Naive thymus-derived CD4-positive, alpha-beta T cell (primary cell): Measurements from ENCODE around the gene LRRC8D. TPM values are rescaled to one million over a fixed set of nuclear protein-coding genes. Genes with fewer than 3 reads are reported as not detected.
"Not testable (repeated sequence)": the region's sequence is repeated elsewhere in the genome, so short reads cannot be mapped to it uniquely, and the experiment has no call there.

Experiments
- ATAC-seq: fragments of 150-1000 bp; cut with Tn5 transposase; 2 replicates; pipeline ENCODE4 v1.10.0; 2021; ENCODE audit warnings: mild to moderate bottlenecking, moderate library complexity
- CTCF ChIA-PET: fragments of 350-600 bp; sonication (Branson Sonifier 250); formaldehyde crosslinking; loops from one replicate; lab custom pipeline; 2021; ENCODE audit warnings: antibody characterized with exemption; lab: Charles Lee
- POLR2A ChIA-PET: fragments of 350-600 bp; sonication (Branson Sonifier 250); formaldehyde crosslinking; loops from one replicate; lab custom pipeline; 2021; ENCODE audit warnings: antibody characterized with exemption, inconsistent platforms; lab: Charles Lee
- DNase-seq, 9 donors: peaks; one replicate each; pipeline versions ENCODE4 v3.0.0 to v3.0.0-alpha.2; 2020 to 2022; ENCODE audit warnings: mixed read lengths in 1 of 9
- H3K27ac ChIP-seq: one replicate; pipeline ENCODE4 v1.7.0; 2013; ENCODE audit warnings: mild to moderate bottlenecking, low read depth, low read length, moderate library complexity
- H3K27me3 ChIP-seq, 2 donors: one replicate each; pipeline ENCODE4 v1.7.0; 2013; ENCODE audit warnings: low read length in 2 of 2, mild to moderate bottlenecking in 2 of 2, moderate library complexity in 2 of 2; ENCODE audit not compliant: control insufficient read depth in 2 of 2, insufficient read depth in 2 of 2
- H3K36me3 ChIP-seq, 3 experiments: 1 replicate in 2 of 3; 2 replicates in 1 of 3; pipeline ENCODE4 v1.7.0; 2013; ENCODE audit warnings: low read length in 3 of 3, mild to moderate bottlenecking in 3 of 3, moderate library complexity in 1 of 3; ENCODE audit not compliant: insufficient read depth in 3 of 3, control insufficient read depth in 2 of 3
- H3K4me1 ChIP-seq, 2 donors: one replicate each; pipeline ENCODE4 v1.7.0; 2013; ENCODE audit warnings: low read length in 2 of 2, mild to moderate bottlenecking in 2 of 2, moderate library complexity in 1 of 2; ENCODE audit not compliant: control insufficient read depth in 2 of 2, insufficient read depth in 2 of 2
- H3K4me3 ChIP-seq: 2 replicates; pipeline ENCODE4 v1.7.0; 2013; ENCODE audit warnings: mild to moderate bottlenecking, low read length
- H3K9me3 ChIP-seq, 3 experiments: 1 replicate in 2 of 3; 2 replicates in 1 of 3; pipeline ENCODE4 v1.7.0; 2013; ENCODE audit warnings: low read length in 3 of 3; ENCODE audit not compliant: control insufficient read depth in 2 of 3
- H3K27ac Mint-ChIP-seq, 9 donors: one replicate each; pipeline ENCODE4 v1.8.0; 2020 to 2022; ENCODE audit warnings: mixed read lengths in 9 of 9, mild to moderate bottlenecking in 8 of 9, moderate library complexity in 5 of 9, inconsistent platforms in 2 of 9
- H3K27me3 Mint-ChIP-seq, 5 donors: one replicate each; pipeline ENCODE4 v1.8.0; 2021 to 2022; ENCODE audit warnings: mixed read lengths in 5 of 5, mild to moderate bottlenecking in 1 of 5
- H3K36me3 Mint-ChIP-seq, 5 donors: one replicate each; pipeline ENCODE4 v1.8.0; 2020 to 2022; ENCODE audit warnings: mixed read lengths in 5 of 5, mild to moderate bottlenecking in 3 of 5, inconsistent platforms in 1 of 5
- H3K4me1 Mint-ChIP-seq, 7 donors: one replicate each; pipeline ENCODE4 v1.8.0; 2020 to 2022; ENCODE audit warnings: mixed read lengths in 7 of 7, mild to moderate bottlenecking in 3 of 7, inconsistent platforms in 1 of 7
- H3K4me3 Mint-ChIP-seq, 10 donors: one replicate each; pipeline ENCODE4 v1.8.0; 2020 to 2022; ENCODE audit warnings: mild to moderate bottlenecking in 10 of 10, mixed read lengths in 10 of 10, moderate library complexity in 6 of 10, inconsistent platforms in 2 of 10
- H3K9me3 Mint-ChIP-seq, 11 donors: one replicate each; pipeline ENCODE4 v1.8.0; 2020 to 2022; ENCODE audit warnings: mixed read lengths in 11 of 11, mild to moderate bottlenecking in 4 of 11, inconsistent platforms in 1 of 11, moderate library complexity in 1 of 11
- intact Hi-C, 2 donors: fragments of 100-400 bp; cut with micrococcal nuclease; formaldehyde crosslinking; loops; one replicate each; pipeline ENCODE4 v1.15.1; 2023
- polyA plus RNA-seq, 2 donors: library from polyadenylated mRNA; unstranded; fragments of 300-500 nt; fragmentation: Illumina TruSeq; gene quantifications; one replicate each; pipeline ENCODE4 v1.2.3, GENCODE V29; 2021
- total RNA-seq, 6 experiments: library from RNA in 5 of 6; stranded (reverse) in 5 of 6; gene quantifications; 1 replicate in 5 of 6; 2 replicates in 1 of 6; pipeline ENCODE4 v1.2.3 and lab custom pipeline; 2021 to 2026

LRRC8D gene
- total RNA-seq (10 to 100 TPM; 21.1 to 42.6 (median 37.3) TPM), polyA plus RNA-seq (10 to 100 TPM; 47.7 to 65.7 TPM), total RNA-seq (lab: John Stamatoyannopoulos, UW) (32.7 reads per million, percentile 62 among the genes with 10 or more reads in this experiment)

GRCh38 chr1:89820422-89821321 lies at the start of gene LRRC8D:
Gene LRRC8D (plus strand): TSS chr1:89821032. CDS start chr1:89933069, 112,037 bp downstream.
- ATAC-seq: peak; percentile 84
- Histone ChIP-seq H3K4me1 (peaks cover 7 to 14% of the 10 kb centered on the region in 2 donors), H3K4me3 (peak within 1 kb of the TSS; percentile 84), H3K36me3 (peaks cover 0 to 4% (median 0%) of the 10 kb centered on the region in 3 experiments), H3K9me3 (no peaks in the 10 kb centered on the region), H3K27me3 (no peaks in the 10 kb centered on the region), H3K27ac (peak within 1 kb of the TSS; percentile 66)
- H3K9me3 Mint-ChIP-seq: peaks cover 0 to under 1% (median 0%) of the 10 kb centered on the region in 11 donors
- ChIA-PET CTCF (interaction anchor here (0.6 to 1.4 kb wide), 2 partner anchors 23 to 1135 kb away, joined by 3 to 6 read pairs; no protein-coding TSS in a partner anchor), POLR2A (interaction anchor here (0.6 to 4.8 kb wide), 14 partner anchors 14 to 1142 kb away, joined by 3 to 47 read pairs (median 4); partner anchors contain the start of gene GTF2B)
- intact Hi-C loops: loop anchor here (1.0 to 5.0 kb wide), 10 partner anchors 16 to 1136 kb away; partner anchors contain the start of genes ZNF326 (in 2 of the 2), GTF2B (in 1 of the 2), LRRC8C (in 1 of the 2) and PKN2 (in 1 of the 2)
- H3K4me3 Mint-ChIP-seq: peak within 1 kb of the TSS; percentile 85 to 97 (median 89)
- peaks cover 0 to 2% (median 0%) of the 10 kb centered on the region in 5 donors for H3K36me3 Mint-ChIP-seq
- H3K4me1 Mint-ChIP-seq: peaks cover 20 to 44% (median 36%) of the 10 kb centered on the region in 7 donors
- peak within 1 kb of the TSS; percentile 67 to 92 (median 81) for H3K27ac Mint-ChIP-seq
- peak; percentile 46 to 80 (median 57) for DNase-seq
- H3K27me3 Mint-ChIP-seq: peaks cover 0 to 20% (median 0%) of the 10 kb centered on the region in 5 donors

DNA sequence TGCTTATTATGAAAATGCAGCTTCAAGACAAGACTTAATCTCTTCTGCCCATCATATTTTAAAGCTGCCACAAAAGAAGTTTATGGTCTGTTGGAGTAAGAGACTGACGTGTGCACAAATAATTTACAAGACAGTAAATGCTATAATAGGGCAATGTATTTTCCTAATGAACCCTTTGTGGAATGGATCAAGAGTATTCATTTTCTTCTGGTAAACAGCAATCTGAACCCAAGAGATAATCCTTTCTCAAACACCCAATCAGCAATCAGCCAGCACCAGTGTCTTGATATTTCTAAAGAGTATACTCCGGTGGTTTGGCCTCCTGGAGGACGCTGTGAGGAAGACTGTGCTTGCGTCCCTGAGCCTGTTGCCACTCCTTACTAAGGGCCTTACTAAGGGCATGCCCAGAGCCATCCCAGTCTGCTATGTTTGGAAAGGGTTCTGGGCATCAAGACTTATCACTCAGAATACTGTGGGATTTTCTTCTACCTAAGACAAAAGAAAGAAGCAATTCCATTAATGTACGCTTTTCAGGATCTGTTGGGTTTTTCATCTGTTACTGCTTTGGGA lies 48.8 kb upstream of the LRRC8D start:
- Mint-ChIP-seq H3K4me3 (no peak overlapping the region), H3K27ac (no peak overlapping the region), H3K36me3 (peaks cover 0 to 3% (median 0%) of the 10 kb centered on the region in 5 donors), H3K9me3 (no peaks in the 10 kb centered on the region), H3K27me3 (no peaks in the 10 kb centered on the region), H3K4me1 (peaks cover 11 to 18% (median 14%) of the 10 kb centered on the region in 7 donors)
- no peak for ATAC-seq
- ChIA-PET POLR2A (interaction anchor here (0.6 to 1.1 kb wide), 3 partner anchors 10 to 704 kb away, joined by 3 to 5 read pairs (median 3); no protein-coding TSS in a partner anchor), CTCF (interaction anchor here (0.6 to 1.0 kb wide), 2 partner anchors 9 to 50 kb away, joined by 3 to 4 read pairs; no protein-coding TSS in a partner anchor)
- Histone ChIP-seq H3K36me3 (no peaks in the 10 kb centered on the region), H3K27me3 (no peaks in the 10 kb centered on the region), H3K4me3 (no peak overlapping the region), H3K4me1 (peaks cover 0 to 8% of the 10 kb centered on the region in 2 donors), H3K9me3 (no peaks in the 10 kb centered on the region), H3K27ac (no peak overlapping the region)
- intact Hi-C loops: no loop called here
- DNase-seq: no peak

GRCh38 chr1:89776104-89776503 lies 44.7 kb upstream of the LRRC8D start:
- intact Hi-C loops, H3K36me3 Mint-ChIP-seq, H3K9me3 Mint-ChIP-seq, H3K4me1 ChIP-seq, H3K4me3 ChIP-seq, H3K27me3 ChIP-seq, H3K36me3 ChIP-seq, H3K27me3 Mint-ChIP-seq, DNase-seq, H3K27ac Mint-ChIP-seq, H3K27ac ChIP-seq, ATAC-seq, H3K9me3 ChIP-seq: not testable (repeated sequence)
- H3K4me1 Mint-ChIP-seq: peaks cover 14 to 25% (median 21%) of the 10 kb centered on the region in 7 donors
- peak overlapping the region in 1 of 10 donors; percentile 33 for H3K4me3 Mint-ChIP-seq
- CTCF ChIA-PET: interaction anchor here (2.4 kb wide), 1 partner anchor 12 kb away, joined by 15 read pairs; no protein-coding TSS in a partner anchor
- POLR2A ChIA-PET: interaction anchor here (0.6 to 0.7 kb wide), 2 partner anchors 15 to 49 kb away, joined by 3 read pairs; no protein-coding TSS in a partner anchor

DNA sequence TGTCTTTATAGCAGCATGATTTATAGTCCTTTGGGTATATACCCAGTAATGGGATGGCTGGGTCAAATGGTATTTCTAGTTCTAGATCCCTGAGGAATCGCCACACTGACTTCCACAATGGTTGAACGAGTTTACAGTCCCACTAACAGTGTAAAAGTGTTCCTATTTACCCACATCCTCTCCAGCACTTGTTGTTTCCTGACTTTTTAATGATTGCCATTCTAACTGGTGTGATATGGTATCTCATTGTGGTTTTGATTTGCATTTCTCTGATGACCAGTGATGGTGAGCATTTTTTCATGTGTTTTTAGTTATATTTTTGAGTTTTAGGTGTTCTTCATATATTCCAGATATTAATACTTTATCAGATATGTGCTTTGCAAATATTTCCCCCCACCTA lies 43.6 kb upstream of the LRRC8D start:
- H3K9me3 Mint-ChIP-seq, intact Hi-C loops, ATAC-seq, H3K27me3 Mint-ChIP-seq, DNase-seq, H3K9me3 ChIP-seq, H3K27me3 ChIP-seq, POLR2A ChIA-PET, H3K4me3 Mint-ChIP-seq, H3K36me3 Mint-ChIP-seq, H3K36me3 ChIP-seq, H3K4me3 ChIP-seq, H3K27ac ChIP-seq, H3K27ac Mint-ChIP-seq, CTCF ChIA-PET: not testable (repeated sequence)
- H3K4me1 ChIP-seq: peaks cover 0 to 19% of the 10 kb centered on the region in 2 donors
- peaks cover 25 to 36% (median 33%) of the 10 kb centered on the region in 7 donors for H3K4me1 Mint-ChIP-seq

DNA sequence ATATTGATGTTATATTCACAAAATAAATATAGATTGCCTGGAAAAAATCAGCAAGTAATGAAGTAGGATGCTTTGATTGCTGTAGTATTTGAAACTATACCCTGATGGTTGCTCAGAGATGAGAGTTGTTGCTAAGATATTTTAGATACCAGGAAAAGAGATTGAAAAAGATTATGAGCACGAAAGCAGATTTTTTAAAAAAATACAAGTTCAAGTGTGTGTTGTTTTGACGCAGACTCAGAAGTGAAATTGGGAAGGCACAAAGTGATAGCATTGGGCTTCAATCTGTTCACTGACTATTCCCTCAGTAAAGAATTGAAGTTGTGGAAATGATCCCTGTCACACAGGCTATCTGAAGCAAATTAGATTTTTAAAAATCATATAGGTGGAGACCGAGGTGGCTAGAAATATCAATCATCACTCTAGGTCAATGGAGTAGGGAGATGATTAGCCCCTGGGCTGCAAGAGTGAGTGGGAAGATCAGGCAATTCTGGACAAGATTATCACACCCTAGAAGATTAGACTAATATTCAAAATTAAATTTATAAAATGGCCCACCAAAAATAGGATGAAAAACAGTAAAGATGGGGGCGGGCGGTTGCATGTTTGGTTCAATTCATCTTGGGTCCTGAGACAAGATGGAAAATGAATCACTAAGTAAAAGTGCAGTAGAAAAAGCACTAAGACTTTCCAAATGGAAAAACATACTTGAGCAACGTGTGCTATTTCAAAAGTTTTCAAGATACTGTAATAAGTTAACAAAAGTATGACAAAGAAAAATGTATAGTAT lies 41.5 kb upstream of the LRRC8D start:
- peak overlapping the region in 1 of 10 donors; percentile 35 for H3K4me3 Mint-ChIP-seq
- peaks cover 0 to 20% of the 10 kb centered on the region in 2 donors for H3K4me1 ChIP-seq
- CTCF ChIA-PET: interaction anchor here (1.4 kb wide), 1 partner anchor 211 kb away, joined by 5 read pairs; no protein-coding TSS in a partner anchor
- H3K36me3 ChIP-seq: no peaks in the 10 kb centered on the region
- H3K27me3 Mint-ChIP-seq: no peaks in the 10 kb centered on the region
- no peak overlapping the region for H3K4me3 ChIP-seq
- no peak overlapping the region for H3K27ac ChIP-seq
- H3K36me3 Mint-ChIP-seq: peaks cover 0 to 1% (median 0%) of the 10 kb centered on the region in 5 donors
- intact Hi-C loops: no loop called here
- H3K27me3 ChIP-seq: no peaks in the 10 kb centered on the region
- POLR2A ChIA-PET: no interaction called here
- ATAC-seq: no peak
- no peaks in the 10 kb centered on the region for H3K9me3 ChIP-seq
- H3K9me3 Mint-ChIP-seq: peaks cover 0 to 2% (median 0%) of the 10 kb centered on the region in 11 donors
- H3K27ac Mint-ChIP-seq: no peak overlapping the region
- no peak for DNase-seq
- H3K4me1 Mint-ChIP-seq: peaks cover 27 to 40% (median 36%) of the 10 kb centered on the region in 7 donors
